Body of pancreas (tissue), 4 donors: ENCODE measurements around the gene SCAMP4.

Experiments used
- CTCF ChIP-seq, 7 experiments: fragments of 450-650 bp in 4 of 7; fragments of 200-600 bp in 3 of 7; sonication (generic) in 3 of 7; IDR thresholded peaks; one replicate each; pipeline ENCODE4 v1.5.1; 2016 to 2019; ENCODE audit warnings: antibody characterized with exemption in 7 of 7
- POLR2A ChIP-seq, 3 donors: fragments of 450-650 bp; IDR thresholded peaks; one replicate each; pipeline ENCODE4 v1.6.1; 2016; ENCODE audit warnings: antibody characterized with exemption in 3 of 3, mild to moderate bottlenecking in 2 of 3

- no peak for TF ChIP-seq POLR2A (IDR thresholded peaks at IDR 0.05)
- no peak for TF ChIP-seq CTCF (IDR thresholded peaks at IDR 0.05)
These were observed 13.8 kb downstream of the SCAMP4 start for GRCh38 chr19:1918975-1919374.
